ENCODE results near the gene TTBK2. TPM values are rescaled to one million over a fixed set of nuclear protein-coding genes. Genes with fewer than 3 reads are reported as not detected.

TTBK2 gene
- total RNA-seq, 2 donors from 2014 or later, result 22.1 to 26.7 TPM

GRCh38 chr15:42846647-42847046 lies 73.9 kb downstream of the TTBK2 start:
- intact Hi-C loops (cut with DNase I), result no loop called here
- ATAC-seq, result no peak
- DNase-seq, result no peak

- DNase-seq (no peak), ATAC-seq (no peak)
- intact Hi-C loops (cut with DNase I), result no loop called here
Observed at GRCh38 chr15:42845581-42845980, 75.0 kb downstream of the TTBK2 start.

- intact Hi-C loops (cut with DNase I), result no loop called here
- DNase-seq, result no peak
- no peak for ATAC-seq
Observed at GRCh38 chr15:42843699-42844098, 76.9 kb downstream of the TTBK2 start.

GRCh38 chr15:42836251-42836650 lies 84.3 kb downstream of the TTBK2 start:
- ATAC-seq, result no peak
- DNase-seq, result no peak
- intact Hi-C loops (cut with DNase I), result no loop called here

GRCh38 chr15:42832576-42832975 lies 88.0 kb downstream of the TTBK2 start:
- intact Hi-C loops (cut with DNase I), result no loop called here
- DNase-seq (no peak), ATAC-seq (no peak)

GRCh38 chr15:42826251-42826890 lies 94.2 kb downstream of the TTBK2 start:
- ATAC-seq, result no peak
- DNase-seq, result no peak
- intact Hi-C loops (cut with DNase I), result no loop called here

- intact Hi-C loops (cut with DNase I), result no loop called here
- ATAC-seq, result no peak
- DNase-seq, result no peak
Observed at GRCh38 chr15:42825599-42825998, 95.0 kb downstream of the TTBK2 start.

- intact Hi-C loops (cut with DNase I), result no loop called here
- DNase-seq, result no peak
- ATAC-seq, result no peak
Observed at GRCh38 chr15:42820811-42821210, 99.8 kb downstream of the TTBK2 start.

GRCh38 chr15:42819786-42820185 lies 100.8 kb downstream of the TTBK2 start:
- ATAC-seq (peak; percentile 65 to 67), DNase-seq (no peak)
- intact Hi-C loops (cut with DNase I), result no loop called here

GRCh38 chr15:42811433-42811832 lies 109.1 kb downstream of the TTBK2 start:
- intact Hi-C loops (cut with DNase I), result no loop called here
- DNase-seq (no peak), ATAC-seq (no peak)

- intact Hi-C loops (cut with DNase I), result loop anchor here in 1 of 2 donors (10.0 kb wide), 1 partner anchor 116 kb away; the partner anchor contains the start of gene TTBK2
- DNase-seq (no peak), ATAC-seq (no peak)
Observed at GRCh38 chr15:42808913-42809312, 111.7 kb downstream of the TTBK2 start.

- DNase-seq (no peak), ATAC-seq (no peak)
- intact Hi-C loops (cut with DNase I), result loop anchor here in 1 of 2 donors (10.0 kb wide), 1 partner anchor 120 kb away; the partner anchor contains the start of gene TTBK2
Observed at GRCh38 chr15:42805266-42805665, 115.3 kb downstream of the TTBK2 start.

GRCh38 chr15:42804739-42805138 lies 115.8 kb downstream of the TTBK2 start:
- no peak for DNase-seq
- ATAC-seq, result no peak
- intact Hi-C loops (cut with DNase I), result loop anchor here in 1 of 2 donors (10.0 kb wide), 1 partner anchor 120 kb away; the partner anchor contains the start of gene TTBK2

- intact Hi-C loops (cut with DNase I), result loop anchor here in 1 of 2 donors (10.0 kb wide), 1 partner anchor 121 kb away; the partner anchor contains the start of gene TTBK2
- DNase-seq (no peak), ATAC-seq (no peak)
Observed at GRCh38 chr15:42803436-42803835, 117.1 kb downstream of the TTBK2 start.

GRCh38 chr15:42802168-42802567 lies 118.4 kb downstream of the TTBK2 start:
- DNase-seq (no peak), ATAC-seq (no peak)
- intact Hi-C loops (cut with DNase I), result loop anchor here in 1 of 2 donors (10.0 kb wide), 1 partner anchor 123 kb away; the partner anchor contains the start of gene TTBK2

- DNase-seq, result no peak
- no peak for ATAC-seq
- intact Hi-C loops (cut with DNase I), result loop anchor here in 1 of 2 donors (10.0 kb wide), 1 partner anchor 124 kb away; the partner anchor contains the start of gene TTBK2
Observed at GRCh38 chr15:42800731-42801474, 119.7 kb downstream of the TTBK2 start.

GRCh38 chr15:42798802-42799201 lies 121.8 kb downstream of the TTBK2 start:
- intact Hi-C loops (cut with DNase I), result no loop called here
- ATAC-seq, result no peak
- DNase-seq, result no peak

GRCh38 chr15:42796955-42797782 lies 123.4 kb downstream of the TTBK2 start:
- no peak for DNase-seq
- no peak for ATAC-seq
- intact Hi-C loops (cut with DNase I), result no loop called here

GRCh38 chr15:42788725-42789124 lies 131.9 kb downstream of the TTBK2 start:
- intact Hi-C loops (cut with DNase I), result no loop called here
- ATAC-seq, result no peak

GRCh38 chr15:42786978-42787377 lies 133.6 kb downstream of the TTBK2 start:
- no peak for ATAC-seq
- intact Hi-C loops (cut with DNase I), result no loop called here
- DNase-seq, result no peak

More at GRCh38 chr15:42788725-42789124, 131.9 kb downstream of the TTBK2 start:
- DNase-seq, result no peak

Measured in left cardiac atrium (tissue), 4 donors.